ENCODE data around the gene IL17RD. TPM values are rescaled to one million over a fixed set of nuclear protein-coding genes. Genes with fewer than 3 reads are reported as not detected.

Gene IL17RD
- total RNA-seq, 1 experiment from 2014 or later: 8.3 TPM

- intact Hi-C loops (cut with micrococcal nuclease; ENCODE audit: unreplicated experiment): no loop called here
- H3K4me1 ChIP-seq (replicated peaks; ENCODE audit: insufficient read depth): no peaks in the 10 kb centered on the region
- H3K9me3 ChIP-seq (ENCODE audit: insufficient read depth, low read depth): no peaks in the 10 kb centered on the region
- H3K36me3 ChIP-seq (ENCODE audit: low read depth): no peaks in the 10 kb centered on the region
- H4K20me1 ChIP-seq (ENCODE audit: insufficient read depth): no peaks in the 10 kb centered on the region
- H3K27me3 ChIP-seq (ENCODE audit: insufficient read depth, low read depth): no peaks in the 10 kb centered on the region
- H2AFZ ChIP-seq: no peak overlapping the region
- ChIA-PET CTCF (no interaction called here), POLR2A (ENCODE audit: unreplicated experiment) (no interaction called here)
- no peak overlapping the region for H3K27ac ChIP-seq
- H3K79me2 ChIP-seq (ENCODE audit: low read depth): no peaks in the 10 kb centered on the region
- no peak overlapping the region for H3K4me2 ChIP-seq
- TF ChIP-seq EZH2 (IDR thresholded peaks at IDR 0.05; ENCODE audit: low read depth): no peak
- TF ChIP-seq, protein P1, sequence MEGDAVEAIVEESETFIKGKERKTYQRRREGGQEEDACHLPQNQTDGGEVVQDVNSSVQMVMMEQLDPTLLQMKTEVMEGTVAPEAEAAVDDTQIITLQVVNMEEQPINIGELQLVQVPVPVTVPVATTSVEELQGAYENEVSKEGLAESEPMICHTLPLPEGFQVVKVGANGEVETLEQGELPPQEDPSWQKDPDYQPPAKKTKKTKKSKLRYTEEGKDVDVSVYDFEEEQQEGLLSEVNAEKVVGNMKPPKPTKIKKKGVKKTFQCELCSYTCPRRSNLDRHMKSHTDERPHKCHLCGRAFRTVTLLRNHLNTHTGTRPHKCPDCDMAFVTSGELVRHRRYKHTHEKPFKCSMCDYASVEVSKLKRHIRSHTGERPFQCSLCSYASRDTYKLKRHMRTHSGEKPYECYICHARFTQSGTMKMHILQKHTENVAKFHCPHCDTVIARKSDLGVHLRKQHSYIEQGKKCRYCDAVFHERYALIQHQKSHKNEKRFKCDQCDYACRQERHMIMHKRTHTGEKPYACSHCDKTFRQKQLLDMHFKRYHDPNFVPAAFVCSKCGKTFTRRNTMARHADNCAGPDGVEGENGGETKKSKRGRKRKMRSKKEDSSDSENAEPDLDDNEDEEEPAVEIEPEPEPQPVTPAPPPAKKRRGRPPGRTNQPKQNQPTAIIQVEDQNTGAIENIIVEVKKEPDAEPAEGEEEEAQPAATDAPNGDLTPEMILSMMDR (conservative IDR thresholded peaks at IDR 0.05): no peak
- no peak overlapping the region for H3K4me3 ChIP-seq
- no TSS peak for BruUV-seq (replicated peaks)
- 0 out of 2 replicates have a peak, but pooled peaks cover 5% of the 10 kb centered on the region for H3F3A ChIP-seq (ENCODE audit: insufficient read depth, low read depth)
- DNase-seq: peak in 1 of 2 experiments; percentile 37
- H3K9me2 ChIP-seq (ENCODE audit: insufficient read depth): no peaks in the 10 kb centered on the region
These were observed 14.1 kb downstream of the IL17RD start for GRCh38 chr3:57151021-57151449.

- BruUV-seq (replicated peaks): no TSS peak
- Histone ChIP-seq H3K9me2 (ENCODE audit: insufficient read depth) (no peaks in the 10 kb centered on the region), H3K4me1 (replicated peaks; ENCODE audit: insufficient read depth) (no peaks in the 10 kb centered on the region), H3K27me3 (ENCODE audit: insufficient read depth, low read depth) (no peaks in the 10 kb centered on the region), H3K79me2 (ENCODE audit: low read depth) (no peaks in the 10 kb centered on the region), H3F3A (ENCODE audit: insufficient read depth, low read depth) (0 out of 2 replicates have a peak, but pooled peaks cover 5% of the 10 kb centered on the region), H2AFZ (no peak overlapping the region), H3K36me3 (ENCODE audit: low read depth) (no peaks in the 10 kb centered on the region), H3K4me3 (no peak overlapping the region), H3K9me3 (ENCODE audit: insufficient read depth, low read depth) (no peaks in the 10 kb centered on the region), H3K4me2 (no peak overlapping the region), H4K20me1 (ENCODE audit: insufficient read depth) (no peaks in the 10 kb centered on the region), H3K27ac (no peak overlapping the region)
- intact Hi-C loops (cut with micrococcal nuclease; ENCODE audit: unreplicated experiment): no loop called here
- CTCF ChIA-PET: no interaction called here
- TF ChIP-seq, protein P1 (conservative IDR thresholded peaks at IDR 0.05): no peak
- no peak for TF ChIP-seq EZH2 (IDR thresholded peaks at IDR 0.05; ENCODE audit: low read depth)
- DNase-seq: no peak
- POLR2A ChIA-PET (ENCODE audit: unreplicated experiment): no interaction called here
These were observed 15.0 kb downstream of the IL17RD start for GRCh38 chr3:57150113-57150581.

- Histone ChIP-seq H3K4me2 (no peak overlapping the region), H3K4me3 (no peak overlapping the region), H3K9me3 (ENCODE audit: insufficient read depth, low read depth) (no peaks in the 10 kb centered on the region), H2AFZ (no peak overlapping the region), H3K27ac (no peak overlapping the region), H4K20me1 (ENCODE audit: insufficient read depth) (no peaks in the 10 kb centered on the region), H3K36me3 (ENCODE audit: low read depth) (no peaks in the 10 kb centered on the region), H3K27me3 (ENCODE audit: insufficient read depth, low read depth) (no peaks in the 10 kb centered on the region), H3K4me1 (replicated peaks; ENCODE audit: insufficient read depth) (no peaks in the 10 kb centered on the region), H3F3A (ENCODE audit: insufficient read depth, low read depth) (0 out of 2 replicates have a peak, but pooled peaks cover 5% of the 10 kb centered on the region), H3K9me2 (ENCODE audit: insufficient read depth) (no peaks in the 10 kb centered on the region), H3K79me2 (ENCODE audit: low read depth) (no peaks in the 10 kb centered on the region)
- peak in 1 of 2 experiments; percentile 39 for DNase-seq
- intact Hi-C loops (cut with micrococcal nuclease; ENCODE audit: unreplicated experiment): no loop called here
- TF ChIP-seq, protein P1 (conservative IDR thresholded peaks at IDR 0.05): no peak
- no peak for TF ChIP-seq EZH2 (IDR thresholded peaks at IDR 0.05; ENCODE audit: low read depth)
- ChIA-PET POLR2A (ENCODE audit: unreplicated experiment) (interaction anchor here (0.5 to 0.7 kb wide), 3 partner anchors 9 to 469 kb away, joined by 3 to 5 read pairs (median 3); no protein-coding TSS in a partner anchor), CTCF (interaction anchor here (0.7 kb wide), 1 partner anchor 120 kb away, joined by 9 read pairs; no protein-coding TSS in a partner anchor)
- no TSS peak for BruUV-seq (replicated peaks)
These were observed 18.1 kb downstream of the IL17RD start for GRCh38 chr3:57147071-57147470.
